IMR-90 (cell line): Measurements from ENCODE around the gene ACTRT2. TPM values are rescaled to one million over a fixed set of nuclear protein-coding genes. Genes with fewer than 3 reads are reported as not detected.

Experiments
- ATAC-seq: fragments of 200-7000 bp; cut with Tn5 transposase; 2 replicates; pipeline ENCODE4 v1.9.1; 2020; ENCODE audit warnings: low read depth, mild to moderate bottlenecking, moderate library complexity
- BruUV-seq: library from RNA; stranded (reverse); fragments of 400-500 nt; replicated peaks from 2 replicates; lab custom pipeline; 2021; lab: Mats Ljungman, UMichigan
- CTCF ChIA-PET: fragments of 300-600 bp; formaldehyde crosslinking; extraction: SDS; loops from one replicate; lab custom pipeline; 2021; ENCODE audit warnings: antibody characterized with exemption; lab: Yijun Ruan, JAX
- POLR2A ChIA-PET: fragments of 300-600 bp; sonication (Branson Sonifier 250); formaldehyde crosslinking; loops from one replicate; lab custom pipeline; 2022; ENCODE audit warnings: antibody characterized with exemption; ENCODE audit not compliant: unreplicated experiment; lab: Charles Lee
- DNase-seq: peaks from one replicate; pipeline ENCODE4 v3.0.0; 2013
- H2AFZ ChIP-seq: replicated peaks from 2 replicates; pipeline ENCODE3; 2013; ENCODE audit warnings: low read length, mild to moderate bottlenecking; ENCODE audit not compliant: poor library complexity
- H2AK5ac ChIP-seq: 2 replicates; pipeline ENCODE4 v1.6.1; 2013; ENCODE audit warnings: low read depth, low read length, inconsistent platforms
- H2AK9ac ChIP-seq: replicated peaks from 2 replicates; pipeline ENCODE3; 2013; ENCODE audit warnings: mild to moderate bottlenecking, low read depth, low read length, moderate library complexity; ENCODE audit not compliant: poor library complexity
- H2BK120ac ChIP-seq: 2 replicates; pipeline ENCODE4 v1.6.1; 2013; ENCODE audit warnings: low read depth, low read length, inconsistent platforms
- H2BK15ac ChIP-seq: 3 replicates; pipeline ENCODE4 v1.6.1; 2013; ENCODE audit warnings: low read depth, low read length, inconsistent platforms
- H2BK20ac ChIP-seq: 2 replicates; pipeline ENCODE4 v1.6.1; 2013; ENCODE audit warnings: low read depth, mild to moderate bottlenecking, inconsistent platforms, low read length, moderate library complexity
- H2BK5ac ChIP-seq: 2 replicates; pipeline ENCODE4 v1.6.1; 2013; ENCODE audit warnings: mild to moderate bottlenecking, low read depth, low read length, inconsistent platforms; ENCODE audit not compliant: poor library complexity, severe bottlenecking
- H3K14ac ChIP-seq: replicated peaks from 2 replicates; pipeline ENCODE4 v1.6.1; 2013; ENCODE audit warnings: low read depth, low read length, inconsistent platforms
- H3K18ac ChIP-seq: 2 replicates; pipeline ENCODE4 v1.6.1; 2013; ENCODE audit warnings: low read depth, low read length, control low read depth
- H3K23ac ChIP-seq: 2 replicates; pipeline ENCODE4 v1.6.1; 2013; ENCODE audit warnings: low read depth, low read length, inconsistent platforms
- H3K27ac ChIP-seq: 2 replicates; pipeline ENCODE4 v1.5.1; 2013; ENCODE audit warnings: mild to moderate bottlenecking, control low read depth, low read length; ENCODE audit not compliant: insufficient read depth
- H3K27me3 ChIP-seq: 2 replicates; pipeline ENCODE4 v1.6.1; 2013; ENCODE audit warnings: low read length; ENCODE audit not compliant: control insufficient read depth, insufficient read depth
- H3K36me3 ChIP-seq: 2 replicates; pipeline ENCODE4 v1.6.1; 2013; ENCODE audit warnings: low read length, mixed read lengths; ENCODE audit not compliant: control insufficient read depth, insufficient read depth
- H3K4ac ChIP-seq: 2 replicates; pipeline ENCODE4 v1.6.1; 2013; ENCODE audit warnings: low read depth, low read length, inconsistent platforms
- H3K4me1 ChIP-seq: 2 replicates; pipeline ENCODE4 v1.6.1; 2013; ENCODE audit warnings: low read length, mixed read lengths; ENCODE audit not compliant: control insufficient read depth, insufficient read depth
- H3K4me2 ChIP-seq: 2 replicates; pipeline ENCODE4 v1.6.1; 2013; ENCODE audit warnings: low read depth, mild to moderate bottlenecking, control low read depth, low read length, moderate library complexity
- H3K4me3 ChIP-seq: 2 replicates; pipeline ENCODE4 v1.5.1; 2013; ENCODE audit warnings: low read depth, mild to moderate bottlenecking, control low read depth, low read length, moderate library complexity; ENCODE audit not compliant: insufficient read depth
- H3K56ac ChIP-seq: 2 replicates; pipeline ENCODE4 v1.6.1; 2013; ENCODE audit warnings: low read length, inconsistent platforms; ENCODE audit not compliant: insufficient read depth; ENCODE audit errors: extremely low read depth
- H3K79me1 ChIP-seq, 2 experiments: 2 replicates each; pipeline ENCODE4 v1.6.1; 2013; ENCODE audit warnings: low read length in 2 of 2, inconsistent platforms in 1 of 2, low read depth in 1 of 2
- H3K9ac ChIP-seq: 2 replicates; pipeline ENCODE4 v1.6.1; 2013; ENCODE audit warnings: low read depth, low read length, control low read depth
- H3K9me1 ChIP-seq: 2 replicates; pipeline ENCODE4 v1.6.1; 2013; ENCODE audit warnings: low read length, inconsistent platforms; ENCODE audit not compliant: insufficient read depth
- H3K9me3 ChIP-seq: 2 replicates; pipeline ENCODE4 v1.6.1; 2013; ENCODE audit warnings: low read length; ENCODE audit not compliant: control insufficient read depth, insufficient read depth
- H4K20me1 ChIP-seq: 2 replicates; pipeline ENCODE4 v1.6.1; 2013; ENCODE audit warnings: low read length, inconsistent platforms; ENCODE audit not compliant: insufficient read depth
- H4K5ac ChIP-seq: 2 replicates; pipeline ENCODE4 v1.6.1; 2013; ENCODE audit warnings: mild to moderate bottlenecking, low read depth, low read length, control low read depth
- H4K8ac ChIP-seq, 2 experiments: 2 replicates each; pipeline ENCODE4 v1.6.1; 2013; ENCODE audit warnings: low read depth in 2 of 2, low read length in 2 of 2, control low read depth in 1 of 2, inconsistent platforms in 1 of 2
- H4K91ac ChIP-seq: 2 replicates; pipeline ENCODE4 v1.6.1; 2013; ENCODE audit warnings: low read depth, low read length, inconsistent platforms; ENCODE audit not compliant: insufficient read depth
- BHLHE40 ChIP-seq: fragments of 150-350 bp; IDR thresholded peaks from 2 replicates; pipeline ENCODE4 v1.6.1; 2016; ENCODE audit warnings: mild to moderate bottlenecking, low read depth, low read length
- CEBPB ChIP-seq: IDR thresholded peaks from 2 replicates; pipeline ENCODE4 v1.6.1; 2012; ENCODE audit warnings: low read depth, low read length, improper control_type of control experiment
- CHD1 ChIP-seq: IDR thresholded peaks from 2 replicates; pipeline ENCODE4 v1.6.1; 2012; ENCODE audit warnings: low read depth, low read length, improper control_type of control experiment
- CTCF ChIP-seq: conservative IDR thresholded peaks from 2 replicates; pipeline ENCODE4 v1.5.1; 2012; ENCODE audit warnings: mild to moderate bottlenecking, low read depth, low read length, improper control_type of control experiment
- FOS ChIP-seq: fragments of 150-350 bp; IDR thresholded peaks from 2 replicates; pipeline ENCODE4 v1.6.1; 2016; ENCODE audit warnings: low read depth, low read length
- MAFK ChIP-seq: IDR thresholded peaks from 2 replicates; pipeline ENCODE4 v1.6.1; 2012; ENCODE audit warnings: low read depth, low read length, improper control_type of control experiment
- MAZ ChIP-seq: IDR thresholded peaks from 2 replicates; pipeline ENCODE4 v1.6.1; 2012; ENCODE audit warnings: low read depth, mild to moderate bottlenecking, low read length, improper control_type of control experiment, moderate library complexity, borderline replicate concordance
- MXI1 ChIP-seq: IDR thresholded peaks from 2 replicates; pipeline ENCODE4 v1.6.1; 2012; ENCODE audit warnings: low read depth, mild to moderate bottlenecking, low read length, moderate library complexity, borderline replicate concordance
- NFE2L2 ChIP-seq: fragments of 150-350 bp; IDR thresholded peaks from 2 replicates; pipeline ENCODE4 v1.6.1; 2016; ENCODE audit warnings: low read depth, mild to moderate bottlenecking, low read length
- POLR2A ChIP-seq: IDR thresholded peaks from 2 replicates; pipeline ENCODE4 v1.6.1; 2012; ENCODE audit warnings: mild to moderate bottlenecking, low read depth, low read length
- RAD21 ChIP-seq: IDR thresholded peaks from 2 replicates; pipeline ENCODE4 v1.6.1; 2012; ENCODE audit warnings: low read length, improper control_type of control experiment
- RCOR1 ChIP-seq: IDR thresholded peaks from 2 replicates; pipeline ENCODE4 v1.6.1; 2012; ENCODE audit warnings: mild to moderate bottlenecking, low read length, improper control_type of control experiment; ENCODE audit not compliant: insufficient replicate concordance
- RFX5 ChIP-seq: IDR thresholded peaks from 2 replicates; pipeline ENCODE4 v1.8.0; 2012; ENCODE audit warnings: low read depth, mild to moderate bottlenecking, low read length, moderate library complexity
- SMC3 ChIP-seq: fragments of 150-350 bp; IDR thresholded peaks from 2 replicates; pipeline ENCODE4 v1.6.1; 2016; ENCODE audit warnings: low read depth, mild to moderate bottlenecking, antibody characterized with exemption, low read length, moderate library complexity
- USF2 ChIP-seq: fragments of 150-350 bp; IDR thresholded peaks from 2 replicates; pipeline ENCODE4 v1.6.1; 2017; ENCODE audit warnings: mild to moderate bottlenecking, antibody characterized with exemption, low read length, low read depth
- WGBS, 2 experiments: methylation state at CpG; one replicate each; pipeline versions ENCODE4 v1.1.5 to v1.1.7; 2013; ENCODE audit warnings: missing lambda C conversion rate in 2 of 2; ENCODE audit not compliant: insufficient read length in 1 of 2; ENCODE audit errors: extremely low coverage in 2 of 2; 5-methylcytosine and 5-hydroxymethylcytosine counted together
- dilution Hi-C: fragments of 300-500 bp; cut with HindIII; formaldehyde crosslinking; loops from one replicate; pipeline ENCODE4 v1.14.3; 2018; ENCODE audit warnings: low sequenced_read_pairs; ENCODE audit not compliant: unreplicated experiment
- in situ Hi-C: fragments of 300-500 bp; cut with MboI; formaldehyde crosslinking; loops from 3 replicates; pipeline ENCODE4 v1.14.3; 2019; ENCODE audit warnings: low sequenced_read_pairs, inconsistent platforms, mixed read lengths
- intact Hi-C: fragments of 100-400 bp; cut with micrococcal nuclease; formaldehyde crosslinking; loops from 2 replicates; pipeline ENCODE4 v1.10.0; 2022
- polyA plus RNA-seq, 3 experiments: library from polyadenylated mRNA; depleted of rRNA; stranded (reverse); fragments of >200 nt; gene quantifications; 2 replicates each; pipeline ENCODE4 v1.2.3, GENCODE V29; 2012; ENCODE audit warnings: low replicate concordance in 1 of 3
- total RNA-seq: library from RNA; depleted of rRNA; stranded (reverse); fragments of >200 nt; gene quantifications from 2 replicates; pipeline ENCODE4 v1.2.3, GENCODE V29; 2012
- TF ChIP-seq, protein P1 (sequence below): fragments of 150-350 bp; IDR thresholded peaks from 2 replicates; pipeline ENCODE4 v1.6.1; 2016; ENCODE audit warnings: low read depth, mild to moderate bottlenecking, low read length, moderate library complexity, borderline replicate concordance

The ACTRT2 gene
- total and polyA plus RNA-seq, 2 of the 4 experiments (the other 2 are of a cell fraction) = not detected

GRCh38 chr1:3013371-3014049 lies 7.8 kb upstream of the ACTRT2 start:
- intact Hi-C loops = no loop called here
- Histone ChIP-seq H3K27ac (no peak overlapping the region), H3K4me3 (no peak overlapping the region), H2AK5ac (no peak overlapping the region), H2AFZ (no peak overlapping the region), H4K20me1 (no peaks in the 10 kb centered on the region), H3K18ac (no peak overlapping the region), H3K23ac (no peak overlapping the region), H3K4me1 (no peaks in the 10 kb centered on the region), H3K4me2 (no peak overlapping the region), H3K9me1 (no peaks in the 10 kb centered on the region), H2BK15ac (no peak overlapping the region), H3K27me3 (no peaks in the 10 kb centered on the region), H2BK20ac (no peak overlapping the region), H3K9ac (no peak overlapping the region), H3K79me1 (no peaks in the 10 kb centered on the region), H4K91ac (no peak overlapping the region), H3K56ac (no peak overlapping the region), H2BK5ac (no peak overlapping the region), H3K4ac (no peak overlapping the region), H4K5ac (no peak overlapping the region), H3K14ac (no peak overlapping the region), H3K9me3 (peaks cover 49% of the 10 kb centered on the region), H2AK9ac (no peak overlapping the region), H4K8ac (no peak overlapping the region), H2BK120ac (no peak overlapping the region), H3K36me3 (no peaks in the 10 kb centered on the region)
- ChIA-PET CTCF (no interaction called here), POLR2A (no interaction called here)
- no TSS peak for BruUV-seq
- dilution Hi-C loops = no loop called here
- in situ Hi-C loops = no loop called here
- ATAC-seq = no peak
- no peak for TF ChIP-seq POLR2A
- TF ChIP-seq MXI1 = no peak
- TF ChIP-seq SMC3 = no peak
- TF ChIP-seq RFX5 = no peak
- TF ChIP-seq CHD1 = no peak
- TF ChIP-seq RCOR1 = no peak
- no peak for TF ChIP-seq NFE2L2
- no peak for TF ChIP-seq MAZ
- no peak for TF ChIP-seq RAD21
- TF ChIP-seq FOS = no peak
- no peak for TF ChIP-seq BHLHE40
- no peak for TF ChIP-seq CTCF
- TF ChIP-seq USF2 = no peak
- TF ChIP-seq, protein P1, sequence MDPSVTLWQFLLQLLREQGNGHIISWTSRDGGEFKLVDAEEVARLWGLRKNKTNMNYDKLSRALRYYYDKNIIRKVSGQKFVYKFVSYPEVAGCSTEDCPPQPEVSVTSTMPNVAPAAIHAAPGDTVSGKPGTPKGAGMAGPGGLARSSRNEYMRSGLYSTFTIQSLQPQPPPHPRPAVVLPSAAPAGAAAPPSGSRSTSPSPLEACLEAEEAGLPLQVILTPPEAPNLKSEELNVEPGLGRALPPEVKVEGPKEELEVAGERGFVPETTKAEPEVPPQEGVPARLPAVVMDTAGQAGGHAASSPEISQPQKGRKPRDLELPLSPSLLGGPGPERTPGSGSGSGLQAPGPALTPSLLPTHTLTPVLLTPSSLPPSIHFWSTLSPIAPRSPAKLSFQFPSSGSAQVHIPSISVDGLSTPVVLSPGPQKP = no peak
- TF ChIP-seq MAFK = no peak
- TF ChIP-seq CEBPB = no peak
- WGBS, 2 experiments = 65% methylated on average over 9 of the region's 15 CpGs; no CpG with 5 or more reads in 1 of the 2 experiments
- no peak for DNase-seq
